Pons (tissue), 1 donor: Measurements from ENCODE around the gene SMIM28.

ENCODE experiments used
- DNase-seq: peaks from one replicate; pipeline ENCODE4 v3.0.0-alpha.2; 2016; ENCODE audit warnings: low spot score

SMIM28 gene

GRCh38 chr6:138374230-138374629 lies 3.5 kb upstream of the SMIM28 start:
- DNase-seq: no peak

GRCh38 chr6:138374815-138375214 lies 2.9 kb upstream of the SMIM28 start:
- no peak for DNase-seq

- no peak for DNase-seq
These were observed 663 bp upstream of the SMIM28 start for GRCh38 chr6:138377042-138377441.

GRCh38 chr6:138378463-138378862 lies 758 bp downstream of the SMIM28 start:
- DNase-seq: no peak

- no peak for DNase-seq
These were observed 5.0 kb downstream of the SMIM28 start for GRCh38 chr6:138382498-138383265.

- no peak for DNase-seq
These were observed 6.1 kb downstream of the SMIM28 start for GRCh38 chr6:138383776-138384175.

- DNase-seq: no peak
These were observed 9.2 kb downstream of the SMIM28 start for GRCh38 chr6:138386897-138387296.

GRCh38 chr6:138387577-138388368 lies 10.1 kb downstream of the SMIM28 start:
- no peak for DNase-seq

GRCh38 chr6:138389551-138389950 lies 11.8 kb downstream of the SMIM28 start:
- DNase-seq: no peak

- no peak for DNase-seq
These were observed 16.4 kb downstream of the SMIM28 start for GRCh38 chr6:138393871-138394783.

- no peak for DNase-seq
These were observed 19.0 kb downstream of the SMIM28 start for GRCh38 chr6:138396709-138397108.

- no peak for DNase-seq
These were observed 19.7 kb downstream of the SMIM28 start for GRCh38 chr6:138397128-138398122.

- DNase-seq: no peak
These were observed 22.6 kb downstream of the SMIM28 start for GRCh38 chr6:138400326-138400725.

- no peak for DNase-seq
These were observed 24.5 kb downstream of the SMIM28 start for GRCh38 chr6:138401960-138402837.

GRCh38 chr6:138402838-138403187 lies 25.1 kb downstream of the SMIM28 start:
- no peak for DNase-seq

GRCh38 chr6:138403324-138403800 lies 25.7 kb downstream of the SMIM28 start:
- no peak for DNase-seq

GRCh38 chr6:138403801-138404665 lies 26.3 kb downstream of the SMIM28 start, which contains the start of gene HEBP2:
TSS of gene HEBP2 (plus strand) at chr6:138404223. CDS start at chr6:138404496, 273 bp downstream.
- peak; percentile 59 for DNase-seq

GRCh38 chr6:138404666-138405337 lies 27.1 kb downstream of the SMIM28 start:
- no peak for DNase-seq
